ENCODE measurements around the gene SLC44A4.
"Not testable (repeated sequence)": the region's sequence is repeated elsewhere in the genome, so short reads cannot be mapped to it uniquely, and the experiment has no call there.

The SLC44A4 gene

DNA sequence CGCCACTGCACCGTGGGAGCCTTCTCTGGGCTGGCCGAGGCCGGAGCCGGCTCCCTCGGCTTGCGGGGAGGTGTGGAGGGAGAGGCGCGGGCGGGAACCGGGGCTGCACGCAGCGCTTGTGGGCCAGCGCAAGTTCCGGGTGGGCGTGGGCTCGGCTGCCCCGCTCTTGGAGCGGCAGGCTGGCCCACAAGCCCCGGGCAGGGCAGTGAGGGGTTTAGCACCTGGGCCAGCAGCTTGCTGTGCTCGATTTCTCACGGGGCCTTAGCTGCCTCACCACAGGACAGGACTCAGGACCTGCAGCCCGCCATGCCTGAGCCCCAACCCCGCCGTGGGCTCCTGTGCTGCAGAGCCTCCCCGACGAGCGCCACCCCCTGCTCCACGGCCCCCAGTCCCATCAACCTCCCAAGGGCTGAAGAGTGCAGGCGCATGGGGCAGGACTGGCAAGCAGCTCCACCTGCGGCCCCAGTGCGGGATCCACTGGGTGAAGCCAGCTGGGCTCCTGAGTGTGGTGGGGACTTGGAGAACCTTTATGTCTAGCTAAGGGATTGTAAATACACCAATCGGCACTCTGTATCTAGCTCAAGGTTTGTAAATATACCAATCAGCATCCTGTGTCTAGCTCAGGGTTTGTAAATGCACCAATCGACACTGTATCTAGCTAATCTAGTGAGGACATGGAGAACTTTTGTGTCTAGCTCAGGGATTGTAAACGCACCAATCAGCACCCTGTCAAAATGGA lies 26.6 kb downstream of the SLC44A4 start:
- not testable (repeated sequence) for DNase-seq

DNA sequence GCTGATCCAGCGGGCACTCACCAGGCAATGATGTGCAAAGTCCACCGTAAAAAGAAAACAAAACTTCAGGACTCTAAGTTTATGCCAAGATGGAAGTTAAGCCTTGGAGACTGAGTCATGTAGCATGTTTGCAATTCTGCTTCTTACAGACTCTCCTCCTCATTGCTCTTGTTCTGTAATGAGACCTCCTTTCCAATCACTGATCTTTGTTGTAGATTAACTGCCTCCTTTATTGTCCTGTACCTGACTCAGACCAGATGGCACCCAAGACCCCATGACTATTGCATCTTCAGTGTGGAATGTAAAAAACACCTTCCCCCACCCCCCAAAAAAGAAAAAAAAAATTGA lies 27.3 kb downstream of the SLC44A4 start:
- DNase-seq = no peak

DNA sequence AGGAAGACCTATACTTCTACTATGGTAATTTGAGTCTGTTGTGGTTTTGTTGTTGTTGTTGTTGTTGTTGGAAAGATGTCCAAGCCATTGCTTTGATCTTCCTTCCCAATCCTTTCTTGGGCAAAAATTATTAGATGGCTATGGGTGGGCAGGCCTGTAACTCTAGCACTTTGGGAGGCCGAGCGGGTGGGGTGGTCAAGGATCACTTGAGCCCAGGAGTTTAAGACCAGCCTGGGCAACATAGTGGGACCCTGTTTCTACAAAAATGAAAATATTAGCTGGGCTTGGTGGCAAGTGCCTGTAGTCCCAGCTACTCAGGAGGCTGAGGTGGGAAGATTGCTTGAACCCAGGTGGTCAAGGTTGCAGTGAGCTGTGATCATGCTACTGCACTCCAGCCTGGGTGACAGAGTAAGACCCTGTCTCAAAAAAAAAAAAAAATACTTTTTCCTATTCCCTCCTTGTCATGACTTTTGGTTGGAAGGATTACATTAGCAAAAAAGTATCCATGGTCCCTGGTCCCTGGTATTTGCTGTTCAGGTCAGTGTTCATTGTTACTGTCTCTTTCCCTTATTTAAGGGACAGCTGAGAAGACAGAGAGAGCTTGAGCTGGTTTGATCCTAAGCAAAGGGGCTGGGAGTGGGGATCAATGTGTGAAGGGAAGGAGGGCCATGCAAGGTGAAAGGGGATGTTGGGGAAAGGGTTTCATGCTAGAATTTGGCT lies 27.9 kb downstream of the SLC44A4 start:
- no peak for DNase-seq

DNA sequence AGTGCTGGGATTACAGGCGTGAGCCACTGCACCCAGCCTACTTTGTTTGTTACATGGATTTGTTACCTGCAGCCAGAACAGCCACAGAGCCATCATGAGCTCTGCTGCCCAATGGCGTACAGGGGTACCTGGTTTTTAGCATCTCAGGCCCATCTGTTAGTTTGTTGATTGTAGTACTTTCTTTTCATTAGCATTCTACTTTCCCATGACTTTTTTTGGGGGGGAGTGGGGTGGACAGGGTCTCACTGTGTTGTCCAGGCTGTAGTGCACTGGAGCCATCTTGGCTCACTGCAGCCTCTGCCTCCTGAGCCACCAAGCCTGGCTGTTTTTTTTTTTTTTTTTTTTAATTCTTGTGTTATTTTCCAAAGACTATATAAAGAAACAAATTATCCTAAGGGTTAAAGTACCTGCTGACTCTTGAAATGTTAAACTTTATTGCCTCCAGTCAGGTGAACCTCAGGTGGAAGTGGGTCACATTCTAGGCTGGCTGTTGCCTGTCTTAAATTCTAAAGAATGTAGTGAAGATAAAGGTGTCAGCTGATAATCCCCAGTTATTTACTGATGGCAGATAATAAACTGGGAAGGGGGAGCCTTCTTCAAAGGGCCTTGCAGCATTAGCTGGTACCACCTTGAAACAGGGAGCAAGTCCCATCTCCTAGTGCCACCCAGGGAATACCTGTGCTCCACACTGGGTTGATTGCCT lies 31.4 kb downstream of the SLC44A4 start:
- DNase-seq = no peak

DNA sequence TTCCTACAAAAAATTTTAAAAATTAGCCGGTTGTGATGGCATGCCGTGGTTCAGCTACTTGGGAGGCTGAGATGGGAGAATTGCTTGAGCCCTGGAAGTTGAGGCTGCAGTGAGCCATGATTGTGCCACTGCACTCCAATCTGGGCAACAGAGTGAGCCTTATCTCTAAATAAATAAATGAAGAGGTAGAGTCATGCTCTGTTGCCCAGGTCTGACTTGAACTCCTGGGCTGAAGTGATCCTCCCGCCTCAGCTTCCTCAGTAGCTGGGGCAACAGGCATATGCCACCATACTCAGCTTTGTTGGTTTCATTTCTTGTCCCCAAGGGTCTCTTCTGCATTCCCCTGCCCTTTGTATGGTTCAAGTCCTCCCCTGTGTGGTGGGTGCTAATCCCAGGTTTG lies 34.3 kb downstream of the SLC44A4 start:
- DNase-seq = no peak

DNA sequence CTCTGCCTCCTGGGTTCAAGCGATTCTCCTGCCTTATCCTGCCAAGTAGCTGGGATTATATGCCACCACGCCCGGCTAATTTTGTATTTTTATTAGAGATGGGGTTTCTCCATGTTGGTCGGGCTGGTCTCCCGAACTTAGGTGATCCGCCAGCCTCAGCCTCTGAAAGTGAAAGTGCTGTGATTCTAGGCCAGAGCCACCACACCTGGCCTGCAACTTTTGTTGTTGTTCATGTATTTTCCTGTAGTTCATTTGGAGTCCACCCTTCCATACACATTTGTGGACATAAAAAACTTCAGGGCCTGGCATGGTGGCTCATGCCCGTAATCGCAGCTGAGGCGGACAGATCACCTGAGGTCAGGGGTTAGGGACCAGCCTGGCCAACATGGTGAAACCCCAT lies 36.7 kb downstream of the SLC44A4 start:
- DNase-seq = no peak

DNA sequence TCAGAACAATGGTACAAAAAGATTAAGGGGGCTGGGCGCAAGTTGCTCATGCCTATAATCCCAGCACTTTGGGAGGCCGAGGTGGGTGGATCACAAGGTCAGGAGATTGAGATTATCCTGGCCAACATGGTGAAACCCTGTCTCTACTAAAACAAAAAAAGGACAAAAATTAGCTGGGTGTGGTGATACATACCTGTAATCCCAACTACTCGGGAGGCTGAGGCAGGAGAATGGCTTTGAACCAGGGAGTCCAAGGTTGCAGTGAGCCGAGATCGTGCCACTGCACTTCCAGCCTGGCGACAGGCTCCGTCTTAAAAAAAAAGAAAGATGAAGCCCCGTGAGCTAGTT lies 39.0 kb downstream of the SLC44A4 start:
- DNase-seq = not testable (repeated sequence)

DNA sequence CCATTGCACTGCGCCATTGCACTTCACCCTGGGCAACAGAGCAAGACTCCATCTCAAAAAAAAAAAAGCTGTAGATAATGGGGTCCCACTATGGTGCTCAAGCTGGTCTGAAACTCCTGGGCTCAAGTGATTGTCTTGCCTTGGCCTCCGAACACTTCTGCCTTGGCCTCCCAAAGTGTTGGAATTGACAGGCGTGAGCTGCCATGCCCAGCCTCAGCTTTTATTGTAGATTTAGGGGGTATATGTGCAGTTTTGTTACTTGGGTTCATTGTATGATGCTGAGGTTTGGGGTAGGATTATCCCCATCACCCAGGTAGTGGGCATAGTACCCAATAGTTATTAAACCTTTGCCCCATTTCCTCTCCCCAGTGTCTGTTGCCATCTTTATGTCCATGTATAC lies 39.8 kb downstream of the SLC44A4 start:
- DNase-seq = no peak

DNA sequence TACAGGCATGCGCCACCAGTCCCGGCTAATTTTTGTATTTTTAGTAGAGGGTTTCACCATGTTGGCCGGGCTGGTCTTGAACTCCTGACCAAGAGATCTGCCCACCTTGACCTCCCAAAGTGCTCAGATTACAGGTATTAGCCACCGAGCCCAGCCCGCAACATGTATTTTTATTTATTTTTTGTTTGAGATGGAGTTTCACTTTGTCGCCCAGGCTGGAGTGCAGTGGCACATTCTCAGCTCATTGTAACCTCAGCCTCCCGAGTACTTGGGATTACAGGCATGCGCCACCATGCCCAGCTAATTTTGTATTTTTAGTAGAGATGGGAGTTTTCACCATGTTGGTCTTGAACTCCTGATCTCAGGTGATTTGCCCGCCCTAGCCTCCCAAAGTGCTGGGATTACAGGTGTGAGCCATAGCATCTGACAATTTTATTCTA lies 40.7 kb downstream of the SLC44A4 start:
- DNase-seq = not testable (repeated sequence)

DNA sequence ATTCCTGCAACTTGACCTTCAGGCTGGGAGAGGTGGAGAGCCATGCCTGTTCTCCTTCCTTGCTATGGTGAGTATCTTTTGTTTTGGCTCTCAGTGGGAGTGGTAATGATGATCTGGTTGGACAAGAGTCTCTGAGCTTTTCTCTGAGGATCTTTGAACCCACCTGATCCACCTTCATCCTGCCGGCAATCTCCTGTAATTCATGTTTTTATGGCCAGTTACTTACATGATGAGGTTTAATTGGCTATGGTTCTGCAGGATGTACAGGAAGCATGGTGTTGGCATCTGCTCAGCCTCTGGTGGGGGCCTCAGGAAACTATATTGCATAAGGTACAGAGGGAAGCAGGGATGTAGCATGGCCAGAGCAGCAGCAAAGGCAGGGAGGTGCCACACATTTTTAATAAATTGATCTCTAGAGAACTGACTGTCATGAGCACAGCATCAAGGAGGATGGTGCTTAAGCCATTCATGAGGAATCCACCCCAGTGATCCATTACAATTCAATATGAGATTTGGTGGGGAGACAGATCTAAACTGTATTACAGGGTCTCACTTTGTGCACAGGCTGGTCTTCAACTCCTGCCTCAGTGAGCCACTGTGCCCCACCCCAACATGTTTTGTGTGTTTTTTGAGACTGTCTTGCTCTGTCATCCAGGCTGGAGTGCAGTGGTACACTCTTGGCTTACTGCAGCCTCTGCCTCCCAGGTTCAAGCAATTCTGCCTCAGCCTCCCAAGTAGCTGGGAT lies 41.3 kb downstream of the SLC44A4 start:
- no peak for DNase-seq

DNA sequence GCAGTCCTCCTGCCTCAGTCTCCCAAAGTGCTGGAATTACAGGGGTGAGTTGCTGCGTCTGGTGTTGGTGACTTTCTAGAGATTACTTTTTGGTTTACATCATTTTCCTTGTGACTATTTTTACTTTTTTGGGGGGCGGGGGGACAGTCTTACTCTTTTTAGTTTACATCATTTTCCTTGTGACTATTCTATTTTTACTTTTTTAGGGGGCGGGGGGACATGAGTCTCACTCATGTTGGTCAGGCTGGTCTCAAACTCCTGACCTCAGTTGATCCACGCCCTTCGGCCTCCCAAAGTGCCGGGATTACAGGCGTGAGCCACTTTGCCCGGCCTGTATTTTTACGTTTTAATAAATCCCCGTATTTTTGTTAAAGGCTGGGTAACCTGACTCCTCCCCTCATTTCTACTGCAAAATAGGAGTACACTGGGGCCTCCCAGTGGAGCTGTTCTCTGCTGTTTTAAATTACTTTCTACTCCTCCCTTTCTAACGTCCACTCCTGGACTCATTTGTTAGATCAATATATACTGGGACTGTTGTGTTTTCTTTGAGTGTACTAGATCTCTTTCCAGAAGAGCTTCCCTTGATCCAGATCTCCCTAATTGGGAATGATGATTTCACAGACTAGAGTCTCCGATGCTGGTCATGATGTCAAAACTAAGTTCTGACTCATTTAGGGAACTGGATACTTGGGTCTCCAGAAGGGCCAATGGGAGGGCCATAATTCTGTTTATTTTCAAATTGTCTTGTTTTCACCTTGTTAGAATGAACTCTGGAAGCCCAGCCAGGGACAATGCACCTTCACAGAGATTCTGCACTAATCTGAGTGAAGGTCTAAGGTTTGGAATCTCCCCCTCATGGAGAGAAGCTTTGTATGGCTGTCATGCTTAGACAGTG lies 42.1 kb downstream of the SLC44A4 start:
- DNase-seq = no peak

DNA sequence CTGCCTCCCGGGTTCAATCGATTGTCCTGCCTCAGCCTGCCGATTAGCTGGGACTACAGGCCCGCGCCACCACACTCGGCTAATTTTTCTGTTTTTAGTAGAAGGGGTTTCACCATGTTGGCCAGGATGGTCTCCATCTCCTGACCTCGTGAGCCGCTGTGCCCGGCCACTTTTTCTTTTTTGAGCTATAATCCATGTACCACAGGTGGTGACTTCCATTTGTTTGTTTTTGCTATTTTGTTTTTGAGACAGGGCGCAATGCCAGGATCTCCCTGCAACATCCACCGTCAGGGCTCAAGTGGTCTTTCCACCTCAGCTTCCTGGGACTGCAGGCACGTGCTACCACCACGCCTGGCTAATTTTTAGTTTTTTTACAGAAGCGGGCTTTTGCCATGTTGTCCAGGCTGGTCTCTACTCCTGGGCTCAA lies 42.7 kb downstream of the SLC44A4 start:
- DNase-seq = no peak

DNA sequence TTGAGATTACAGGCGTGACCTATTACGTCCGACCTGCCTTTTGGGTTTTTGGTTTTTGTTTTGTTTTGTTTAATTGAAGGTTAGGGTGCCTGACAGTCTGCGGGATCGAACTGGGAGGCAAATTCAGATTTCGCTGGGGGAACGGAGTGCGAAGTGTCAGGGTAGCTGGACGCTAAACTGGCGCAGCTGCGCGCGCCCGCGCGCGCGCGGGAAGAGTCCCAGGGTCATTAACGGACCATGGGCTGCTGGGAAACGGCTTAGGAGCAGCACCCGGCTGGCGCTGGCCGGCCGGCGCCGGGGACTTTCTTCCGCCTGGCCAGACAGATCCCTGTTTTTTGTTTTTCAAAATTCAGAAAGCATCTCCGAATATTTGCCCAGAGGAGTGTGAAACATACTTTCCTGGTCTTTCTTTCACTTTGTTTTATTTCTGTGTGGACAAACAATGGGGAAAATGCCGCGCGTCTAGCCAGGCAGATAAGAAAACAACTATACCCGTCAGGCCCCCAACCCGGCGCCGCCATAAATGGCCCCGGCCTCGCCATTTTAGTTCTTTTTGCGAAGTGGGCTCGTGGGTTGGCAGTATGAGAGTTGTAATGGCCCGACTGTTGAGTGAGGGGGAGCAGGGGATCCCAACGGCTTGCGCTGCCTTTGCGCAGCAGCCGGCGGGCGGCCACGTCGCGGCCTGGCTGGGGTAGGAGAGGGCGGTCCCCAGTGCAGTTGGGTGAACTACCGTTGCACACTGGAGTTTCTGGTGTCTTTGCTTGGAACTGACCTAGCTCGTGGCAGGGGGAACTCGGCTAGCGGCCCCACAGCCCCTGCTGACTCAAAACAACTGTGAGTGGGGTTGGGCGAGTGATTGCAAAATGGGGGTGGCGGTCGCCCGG lies 44.2 kb downstream of the SLC44A4 start:
- peak; percentile 80 to 84 for DNase-seq

DNA sequence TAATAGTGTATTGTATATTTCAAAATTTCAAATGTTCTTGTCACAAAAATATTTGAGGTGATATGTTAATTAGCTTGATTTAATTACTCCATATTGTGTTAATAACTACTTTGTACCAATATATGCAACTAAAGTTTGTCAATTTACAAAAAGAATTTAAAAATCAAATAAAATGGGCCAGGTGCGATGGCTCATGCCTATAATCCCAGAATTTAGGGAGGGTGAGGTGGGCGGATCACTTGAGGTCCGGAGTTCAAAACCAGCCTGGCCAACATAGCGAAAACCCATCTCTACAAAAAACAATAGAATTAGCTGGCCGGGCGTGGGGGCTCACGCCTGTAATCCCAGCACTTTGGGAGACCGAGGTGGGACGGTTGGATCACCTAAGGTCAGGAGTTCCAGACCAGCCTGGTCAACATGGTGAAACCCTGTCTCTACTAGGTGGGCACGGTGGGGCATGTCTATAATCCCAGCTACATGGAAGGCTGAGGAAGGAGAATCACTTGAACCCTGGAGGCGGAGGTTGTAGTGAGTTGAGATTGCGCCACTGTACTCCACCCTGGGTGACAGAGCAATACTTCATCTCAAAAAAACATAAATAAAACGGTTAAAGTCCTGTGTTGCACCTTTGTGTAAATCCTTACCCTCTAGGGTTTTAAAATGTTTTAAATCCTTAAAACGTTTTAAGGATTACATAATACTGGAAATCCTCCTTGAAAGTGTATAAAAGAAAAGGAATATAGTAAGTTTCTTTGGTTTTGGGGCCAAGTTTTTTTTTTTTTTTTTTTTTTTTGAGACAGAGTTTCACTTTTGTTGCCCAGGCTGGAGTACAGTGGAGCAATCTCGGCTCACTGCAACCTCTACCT lies 47.2 kb downstream of the SLC44A4 start:
- DNase-seq = no peak

DNA sequence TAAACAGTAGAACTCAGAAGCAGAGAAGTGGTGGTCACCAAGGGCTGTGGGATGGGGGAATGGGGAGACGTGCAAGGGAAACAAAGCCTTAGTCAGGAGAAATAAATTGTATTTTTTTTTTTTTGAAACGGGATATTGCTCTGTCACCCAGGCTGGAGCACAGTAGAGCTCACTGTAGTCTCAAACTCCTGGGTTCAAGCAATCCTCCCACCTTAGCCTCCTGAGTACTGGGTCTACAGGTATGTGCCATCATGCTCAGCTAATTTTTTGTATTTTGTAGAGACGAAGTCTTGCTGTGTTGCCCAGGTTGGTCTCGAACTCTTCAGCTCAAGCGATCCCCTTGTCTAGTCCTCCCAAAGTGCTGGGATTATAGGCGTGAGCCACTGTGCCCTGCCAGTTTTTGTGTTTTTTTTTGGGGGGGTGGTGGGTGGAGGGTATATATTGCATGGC lies 47.9 kb downstream of the SLC44A4 start:
- no peak for DNase-seq

DNA sequence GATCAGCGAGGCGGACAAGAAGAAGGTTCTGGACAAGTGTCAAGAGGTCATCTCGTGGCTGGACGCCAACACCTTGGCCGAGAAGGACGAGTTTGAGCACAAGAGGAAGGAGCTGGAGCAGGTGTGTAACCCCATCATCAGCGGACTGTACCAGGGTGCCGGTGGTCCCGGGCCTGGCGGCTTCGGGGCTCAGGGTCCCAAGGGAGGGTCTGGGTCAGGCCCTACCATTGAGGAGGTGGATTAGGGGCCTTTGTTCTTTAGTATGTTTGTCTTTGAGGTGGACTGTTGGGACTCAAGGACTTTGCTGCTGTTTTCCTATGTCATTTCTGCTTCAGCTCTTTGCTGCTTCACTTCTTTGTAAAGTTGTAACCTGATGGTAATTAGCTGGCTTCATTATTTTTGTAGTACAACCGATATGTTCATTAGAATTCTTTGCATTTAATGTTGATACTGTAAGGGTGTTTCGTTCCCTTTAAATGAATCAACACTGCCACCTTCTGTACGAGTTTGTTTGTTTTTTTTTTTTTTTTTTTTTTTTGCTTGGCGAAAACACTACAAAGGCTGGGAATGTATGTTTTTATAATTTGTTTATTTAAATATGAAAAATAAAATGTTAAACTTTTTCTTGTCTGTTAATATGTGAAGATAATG lies 49.0 kb downstream of the SLC44A4 start:
- peak in 1 of 2 donors; percentile 54 for DNase-seq

DNA sequence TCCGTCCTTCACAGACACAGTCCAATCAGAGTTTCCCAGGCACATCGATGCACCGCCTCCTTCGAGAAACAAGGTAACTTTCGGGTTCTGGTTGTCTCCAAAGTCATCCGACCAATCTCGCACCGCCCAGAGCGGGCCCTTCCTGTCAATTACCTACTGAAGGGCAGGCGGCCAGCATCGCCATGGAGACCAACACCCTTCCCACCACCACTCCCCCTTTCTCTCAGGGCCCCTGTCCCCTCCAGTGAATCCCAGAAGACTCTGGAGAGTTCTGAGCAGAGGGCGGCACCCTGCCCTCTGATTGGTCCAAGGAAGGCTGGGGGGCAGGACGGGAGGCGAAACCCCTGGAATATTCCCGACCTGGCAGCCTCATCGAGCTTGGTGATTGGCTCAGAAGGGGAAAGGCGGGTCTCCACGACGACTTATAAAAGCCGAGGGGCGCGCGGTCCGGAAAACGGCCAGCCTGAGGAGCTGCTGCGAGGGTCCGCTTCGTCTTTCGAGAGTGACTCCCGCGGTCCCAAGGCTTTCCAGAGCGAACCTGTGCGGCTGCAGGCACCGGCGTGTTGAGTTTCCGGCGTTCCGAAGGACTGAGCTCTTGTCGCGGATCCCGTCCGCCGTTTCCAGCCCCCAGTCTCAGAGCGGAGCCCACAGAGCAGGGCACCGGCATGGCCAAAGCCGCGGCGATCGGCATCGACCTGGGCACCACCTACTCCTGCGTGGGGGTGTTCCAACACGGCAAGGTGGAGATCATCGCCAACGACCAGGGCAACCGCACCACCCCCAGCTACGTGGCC lies 51.3 kb downstream of the SLC44A4 start, which contains the start of gene HSPA1B:
TSS of gene HSPA1B (plus strand) at position 453 of the 794 bp plus-strand sequence. CDS start at position 666, 213 bp downstream.
- DNase-seq = peak; percentile 99 to 100

DNA sequence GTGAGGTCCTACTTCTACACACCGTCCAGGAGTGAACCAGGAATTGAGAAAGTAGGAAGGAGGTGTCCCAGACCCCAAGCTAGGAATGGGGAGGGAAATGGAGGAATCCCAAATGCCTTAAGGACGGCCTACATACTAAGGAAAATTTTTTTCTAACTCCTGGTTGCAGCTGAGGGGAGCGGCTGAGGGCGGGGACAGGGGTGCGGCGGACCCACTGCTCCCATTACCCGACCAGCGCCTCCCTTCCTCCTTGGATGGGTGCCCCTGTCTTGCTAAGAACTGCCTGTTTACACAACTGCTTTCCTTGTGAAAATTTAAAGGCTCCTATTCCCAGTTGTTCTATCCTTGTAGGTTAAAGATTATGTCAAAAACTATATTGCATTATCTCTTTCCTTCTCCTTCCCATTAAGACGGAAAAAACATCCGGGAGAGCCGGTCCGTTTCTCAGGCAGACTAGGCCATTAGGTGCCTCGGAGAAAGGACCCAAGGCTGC lies 52.0 kb downstream of the SLC44A4 start:
- no peak for DNase-seq

Data from bone marrow (tissue), 2 donors.